Adrenal gland (tissue), 5 donors: ENCODE results near the gene MAML2.
"Not testable (repeated sequence)": the region's sequence is repeated elsewhere in the genome, so short reads cannot be mapped to it uniquely, and the experiment has no call there.

ENCODE experiments used
- POLR2A ChIP-seq, 2 donors: fragments of 450-650 bp; IDR thresholded peaks; one replicate each; pipeline ENCODE4 v1.6.1; 2017; ENCODE audit warnings: antibody characterized with exemption in 2 of 2, mild to moderate bottlenecking in 2 of 2, moderate library complexity in 1 of 2
- TF ChIP-seq, protein P1 (sequence below), 6 experiments: fragments of 450-650 bp in 4 of 6; fragments of 200-600 bp in 2 of 6; sonication (generic) in 1 of 6; IDR thresholded peaks; 1 replicate in 5 of 6; 2 replicates in 1 of 6; pipeline versions ENCODE4 v1.5.1 to v1.8.0; 2016 to 2021; ENCODE audit warnings: antibody characterized with exemption in 6 of 6, mild to moderate bottlenecking in 2 of 6, moderate library complexity in 1 of 6
- donor health status: DM: no; HTN: no; CAD: no.

DNA sequence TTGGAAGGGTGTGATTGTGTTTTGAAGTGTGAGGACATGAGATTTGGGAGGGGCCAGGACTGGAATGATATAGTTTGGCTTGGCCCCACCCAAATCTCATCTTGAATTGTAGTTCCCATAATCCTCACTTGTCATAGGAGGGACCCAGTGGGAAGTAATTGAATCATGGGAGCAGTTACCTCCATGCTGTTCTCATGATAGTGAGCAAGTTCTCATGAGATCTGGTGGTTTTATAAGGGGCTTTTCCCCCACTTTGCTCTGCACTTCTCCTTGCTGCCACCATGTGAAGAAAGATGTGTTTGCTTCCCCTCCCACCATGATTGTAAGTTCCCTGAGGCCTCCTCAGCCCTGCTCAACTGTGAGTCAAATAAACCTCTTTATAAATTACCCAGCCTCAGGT, 71.6 kb downstream of the MAML2 start:
- TF ChIP-seq, protein P1, sequence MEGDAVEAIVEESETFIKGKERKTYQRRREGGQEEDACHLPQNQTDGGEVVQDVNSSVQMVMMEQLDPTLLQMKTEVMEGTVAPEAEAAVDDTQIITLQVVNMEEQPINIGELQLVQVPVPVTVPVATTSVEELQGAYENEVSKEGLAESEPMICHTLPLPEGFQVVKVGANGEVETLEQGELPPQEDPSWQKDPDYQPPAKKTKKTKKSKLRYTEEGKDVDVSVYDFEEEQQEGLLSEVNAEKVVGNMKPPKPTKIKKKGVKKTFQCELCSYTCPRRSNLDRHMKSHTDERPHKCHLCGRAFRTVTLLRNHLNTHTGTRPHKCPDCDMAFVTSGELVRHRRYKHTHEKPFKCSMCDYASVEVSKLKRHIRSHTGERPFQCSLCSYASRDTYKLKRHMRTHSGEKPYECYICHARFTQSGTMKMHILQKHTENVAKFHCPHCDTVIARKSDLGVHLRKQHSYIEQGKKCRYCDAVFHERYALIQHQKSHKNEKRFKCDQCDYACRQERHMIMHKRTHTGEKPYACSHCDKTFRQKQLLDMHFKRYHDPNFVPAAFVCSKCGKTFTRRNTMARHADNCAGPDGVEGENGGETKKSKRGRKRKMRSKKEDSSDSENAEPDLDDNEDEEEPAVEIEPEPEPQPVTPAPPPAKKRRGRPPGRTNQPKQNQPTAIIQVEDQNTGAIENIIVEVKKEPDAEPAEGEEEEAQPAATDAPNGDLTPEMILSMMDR (IDR thresholded peaks at IDR 0.05) = not testable (repeated sequence)
- not testable (repeated sequence) for TF ChIP-seq POLR2A (IDR thresholded peaks at IDR 0.05)
